OCI-LY1 (cell line): Measurements from ENCODE around the gene PHOX2B.

ENCODE experiments used
- H2AFZ ChIP-seq: fragments of 200-600 bp; sonication (generic), shearing (Covaris generic); 2 replicates; pipeline ENCODE4 v1.6.0; 2014; ENCODE audit warnings: antibody characterized with exemption, mild to moderate bottlenecking, low read length
- H3F3A ChIP-seq: fragments of 200-600 bp; sonication (generic), shearing (Covaris generic); 2 replicates; pipeline ENCODE4 v1.6.0; 2014; ENCODE audit warnings: mild to moderate bottlenecking, antibody characterized with exemption, low read length, moderate library complexity; ENCODE audit not compliant: insufficient read depth
- H3K27ac ChIP-seq: fragments of 200-600 bp; sonication (generic); 2 replicates; pipeline ENCODE4 v1.5.1; 2014; ENCODE audit warnings: low read length, mixed run types, mild to moderate bottlenecking, low read depth; ENCODE audit not compliant: poor library complexity, severe bottlenecking
- H3K27me3 ChIP-seq: fragments of 200-600 bp; sonication (generic); 2 replicates; pipeline ENCODE4 v1.6.0; 2014; ENCODE audit warnings: antibody characterized with exemption, mild to moderate bottlenecking, low read length, moderate library complexity; ENCODE audit not compliant: insufficient read depth
- H3K36me3 ChIP-seq: fragments of 200-600 bp; sonication (generic); 2 replicates; pipeline ENCODE4 v1.6.1; 2014; ENCODE audit warnings: mild to moderate bottlenecking, antibody characterized with exemption, low read length, moderate library complexity, mixed read lengths; ENCODE audit not compliant: insufficient read depth
- H3K4me1 ChIP-seq: fragments of 200-600 bp; sonication (generic); 2 replicates; pipeline ENCODE4 v1.5.1; 2014; ENCODE audit warnings: mild to moderate bottlenecking, low read length, moderate library complexity; ENCODE audit not compliant: insufficient read depth, severe bottlenecking
- H3K4me2 ChIP-seq: fragments of 200-600 bp; sonication (generic), shearing (Covaris generic); 2 replicates; pipeline ENCODE4 v1.6.1; 2014; ENCODE audit warnings: low read length
- H3K4me3 ChIP-seq: fragments of 200-600 bp; sonication (generic); 2 replicates; pipeline ENCODE4 v1.5.1; 2014; ENCODE audit warnings: low read length, low read depth, mild to moderate bottlenecking, mixed read lengths; ENCODE audit not compliant: poor library complexity, severe bottlenecking
- H3K79me2 ChIP-seq: fragments of 200-600 bp; shearing (Covaris generic); 2 replicates; pipeline ENCODE4 v1.6.1; 2016; ENCODE audit warnings: mixed run types, low read length, mixed read lengths; ENCODE audit not compliant: insufficient read depth
- H3K9ac ChIP-seq: fragments of 200-600 bp; sonication (generic), shearing (Covaris generic); 2 replicates; pipeline ENCODE4 v1.6.1; 2014; ENCODE audit warnings: mild to moderate bottlenecking, low read length, mixed read lengths
- H3K9me2 ChIP-seq: fragments of 200-600 bp; sonication (generic), shearing (Covaris generic); 2 replicates; pipeline ENCODE4 v1.6.1; 2014; ENCODE audit warnings: low read depth, mild to moderate bottlenecking, low read length, mixed read lengths
- H3K9me3 ChIP-seq: fragments of 200-600 bp; shearing (Covaris generic); 2 replicates; pipeline ENCODE4 v1.6.1; 2014; ENCODE audit warnings: low read length, mixed read lengths
- H4K20me1 ChIP-seq: fragments of 200-600 bp; sonication (generic), shearing (Covaris generic); 2 replicates; pipeline ENCODE4 v1.6.0; 2016; ENCODE audit warnings: mild to moderate bottlenecking, low read length; ENCODE audit not compliant: insufficient read depth
- EZH2 ChIP-seq: fragments of 200-600 bp; sonication (generic), shearing (Covaris generic); IDR thresholded peaks from 2 replicates; pipeline ENCODE4 v1.8.0; 2017; ENCODE audit warnings: borderline replicate concordance, mixed run types, mild to moderate bottlenecking, antibody characterized with exemption, low read length, moderate library complexity, mixed read lengths
- TF ChIP-seq, protein P1 (sequence below): fragments of 200-600 bp; sonication (generic), shearing (Covaris generic); IDR thresholded peaks from 2 replicates; pipeline ENCODE4 v1.5.1; 2017; ENCODE audit warnings: mild to moderate bottlenecking, antibody characterized with exemption, low read length, moderate library complexity, mixed read lengths

Gene PHOX2B

DNA sequence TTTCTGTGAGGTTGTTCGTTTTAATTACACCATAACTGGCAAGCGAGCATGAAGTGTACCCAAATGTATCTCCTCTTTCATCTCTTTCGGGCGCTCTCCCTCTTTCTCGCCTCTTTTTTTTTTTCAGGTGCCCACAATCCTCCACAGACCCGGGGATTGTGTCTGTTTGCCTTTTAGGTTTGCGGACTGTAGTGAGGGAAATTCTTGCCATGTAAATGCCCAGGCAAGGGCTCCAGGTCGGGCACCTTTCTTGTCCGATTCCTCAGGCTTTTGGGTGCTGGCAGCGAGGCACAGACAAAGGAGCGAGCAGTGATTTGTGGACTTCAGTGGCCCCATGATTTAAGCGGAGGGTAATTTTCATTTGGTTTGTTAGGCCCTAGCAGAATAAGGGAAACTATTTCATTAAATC, 1.1 kb upstream of the PHOX2B start:
- Histone ChIP-seq H3K9me2 (no peaks in the 10 kb centered on the region), H3K27ac (no peak overlapping the region), H3K27me3 (no peaks in the 10 kb centered on the region), H3F3A (no peaks in the 10 kb centered on the region), H3K36me3 (no peaks in the 10 kb centered on the region), H3K79me2 (no peaks in the 10 kb centered on the region), H2AFZ (no peak overlapping the region), H3K9ac (no peak overlapping the region), H3K4me3 (no peak overlapping the region), H3K4me1 (no peaks in the 10 kb centered on the region), H3K9me3 (no peaks in the 10 kb centered on the region), H3K4me2 (no peak overlapping the region), H4K20me1 (no peaks in the 10 kb centered on the region)
- TF ChIP-seq EZH2, result no peak
- TF ChIP-seq, protein P1, sequence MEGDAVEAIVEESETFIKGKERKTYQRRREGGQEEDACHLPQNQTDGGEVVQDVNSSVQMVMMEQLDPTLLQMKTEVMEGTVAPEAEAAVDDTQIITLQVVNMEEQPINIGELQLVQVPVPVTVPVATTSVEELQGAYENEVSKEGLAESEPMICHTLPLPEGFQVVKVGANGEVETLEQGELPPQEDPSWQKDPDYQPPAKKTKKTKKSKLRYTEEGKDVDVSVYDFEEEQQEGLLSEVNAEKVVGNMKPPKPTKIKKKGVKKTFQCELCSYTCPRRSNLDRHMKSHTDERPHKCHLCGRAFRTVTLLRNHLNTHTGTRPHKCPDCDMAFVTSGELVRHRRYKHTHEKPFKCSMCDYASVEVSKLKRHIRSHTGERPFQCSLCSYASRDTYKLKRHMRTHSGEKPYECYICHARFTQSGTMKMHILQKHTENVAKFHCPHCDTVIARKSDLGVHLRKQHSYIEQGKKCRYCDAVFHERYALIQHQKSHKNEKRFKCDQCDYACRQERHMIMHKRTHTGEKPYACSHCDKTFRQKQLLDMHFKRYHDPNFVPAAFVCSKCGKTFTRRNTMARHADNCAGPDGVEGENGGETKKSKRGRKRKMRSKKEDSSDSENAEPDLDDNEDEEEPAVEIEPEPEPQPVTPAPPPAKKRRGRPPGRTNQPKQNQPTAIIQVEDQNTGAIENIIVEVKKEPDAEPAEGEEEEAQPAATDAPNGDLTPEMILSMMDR, result no peak

DNA sequence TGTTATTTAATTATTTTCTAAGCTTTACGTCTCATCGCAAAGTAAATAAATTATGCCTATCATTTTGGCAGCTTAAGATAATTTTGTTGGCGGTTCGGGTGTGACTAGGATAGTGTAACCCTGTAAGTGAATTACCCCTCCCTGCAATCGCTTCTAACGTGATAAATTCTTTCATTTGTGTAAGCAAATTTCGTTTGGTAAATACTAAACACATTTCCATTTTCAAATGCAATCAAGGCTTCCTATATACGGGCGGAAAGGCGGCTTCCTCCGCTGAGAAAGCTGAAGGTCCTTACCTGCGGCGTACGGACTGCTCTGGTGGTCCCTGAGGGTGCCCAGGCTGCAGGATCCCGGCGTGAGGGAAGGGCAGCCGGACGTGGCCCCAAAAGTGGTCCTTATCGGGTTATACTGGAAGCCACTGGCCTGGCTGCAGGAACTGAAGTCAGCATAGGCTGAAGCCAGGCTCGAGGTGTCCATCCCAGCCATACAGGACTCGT, 403 bp downstream of the PHOX2B start:
- Histone ChIP-seq H3F3A (no peaks in the 10 kb centered on the region), H3K4me2 (no peak overlapping the region), H3K27ac (no peak overlapping the region), H3K9ac (no peak overlapping the region), H3K9me2 (no peaks in the 10 kb centered on the region), H3K9me3 (no peaks in the 10 kb centered on the region), H4K20me1 (no peaks in the 10 kb centered on the region), H3K79me2 (no peaks in the 10 kb centered on the region), H3K36me3 (no peaks in the 10 kb centered on the region), H3K4me3 (no peak overlapping the region), H3K27me3 (no peaks in the 10 kb centered on the region), H3K4me1 (no peaks in the 10 kb centered on the region), H2AFZ (no peak overlapping the region)
- TF ChIP-seq EZH2, result no peak
- TF ChIP-seq, protein P1, result no peak

DNA sequence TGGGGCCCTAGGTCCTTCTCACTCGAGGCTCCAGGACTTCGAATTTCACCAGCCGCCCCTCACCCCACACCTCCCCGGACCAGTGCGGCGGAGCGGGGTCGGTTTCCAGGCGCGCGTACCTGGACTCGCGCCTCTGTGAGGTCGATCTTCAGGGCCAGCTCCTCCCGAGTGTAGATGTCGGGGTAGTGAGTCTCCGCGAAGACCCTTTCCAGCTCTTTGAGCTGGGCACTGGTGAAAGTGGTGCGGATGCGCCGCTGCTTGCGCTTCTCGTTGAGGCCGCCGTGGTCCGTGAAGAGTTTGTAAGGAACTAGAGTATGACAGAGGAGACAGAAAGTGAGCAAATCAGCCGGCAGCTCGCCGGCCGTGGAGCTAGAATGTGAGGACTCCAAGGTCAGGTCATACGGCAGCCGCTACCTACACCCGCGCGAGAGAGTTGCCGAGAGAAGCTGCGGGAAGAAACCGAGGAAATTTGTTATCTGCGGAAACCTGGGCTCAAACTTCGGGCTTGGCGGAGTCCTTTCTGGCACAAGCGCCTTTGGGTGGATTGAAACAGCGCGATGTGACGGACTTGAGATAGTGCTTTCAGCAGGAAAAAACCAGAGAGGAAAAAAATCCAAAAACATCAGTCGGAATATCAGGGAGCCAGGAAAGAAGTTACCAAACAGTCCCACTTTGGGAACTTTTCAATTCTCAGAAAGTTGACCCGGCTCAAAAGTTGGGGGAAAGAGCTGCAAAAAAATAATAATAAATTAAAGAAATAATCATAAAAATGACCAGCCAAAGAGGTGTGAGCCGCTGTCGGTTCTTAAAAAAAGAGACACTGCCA, 1.1 kb downstream of the PHOX2B start:
- no peaks in the 10 kb centered on the region for H3K27me3 ChIP-seq
- no peak overlapping the region for H3K27ac ChIP-seq
- H3F3A ChIP-seq, result no peaks in the 10 kb centered on the region
- H3K36me3 ChIP-seq, result no peaks in the 10 kb centered on the region
- no peak overlapping the region for H3K4me2 ChIP-seq
- no peaks in the 10 kb centered on the region for H3K4me1 ChIP-seq
- no peaks in the 10 kb centered on the region for H3K79me2 ChIP-seq
- H3K9me3 ChIP-seq, result no peaks in the 10 kb centered on the region
- H3K9ac ChIP-seq, result no peak overlapping the region
- no peak overlapping the region for H2AFZ ChIP-seq
- H4K20me1 ChIP-seq, result no peaks in the 10 kb centered on the region
- H3K4me3 ChIP-seq, result no peak overlapping the region
- TF ChIP-seq, protein P1, result no peak
- no peaks in the 10 kb centered on the region for H3K9me2 ChIP-seq
